GM21447 (cell line): Measurements from ENCODE around the gene YBX3.
"Not testable (repeated sequence)": the region's sequence is repeated elsewhere in the genome, so short reads cannot be mapped to it uniquely, and the experiment has no call there.

Experiments used
- ATAC-seq: cut with Tn5 transposase; IDR thresholded peaks from one replicate; pipeline ENCODE4 v1.9.1; 2021; ENCODE audit not compliant: unreplicated experiment

The YBX3 gene

DNA sequence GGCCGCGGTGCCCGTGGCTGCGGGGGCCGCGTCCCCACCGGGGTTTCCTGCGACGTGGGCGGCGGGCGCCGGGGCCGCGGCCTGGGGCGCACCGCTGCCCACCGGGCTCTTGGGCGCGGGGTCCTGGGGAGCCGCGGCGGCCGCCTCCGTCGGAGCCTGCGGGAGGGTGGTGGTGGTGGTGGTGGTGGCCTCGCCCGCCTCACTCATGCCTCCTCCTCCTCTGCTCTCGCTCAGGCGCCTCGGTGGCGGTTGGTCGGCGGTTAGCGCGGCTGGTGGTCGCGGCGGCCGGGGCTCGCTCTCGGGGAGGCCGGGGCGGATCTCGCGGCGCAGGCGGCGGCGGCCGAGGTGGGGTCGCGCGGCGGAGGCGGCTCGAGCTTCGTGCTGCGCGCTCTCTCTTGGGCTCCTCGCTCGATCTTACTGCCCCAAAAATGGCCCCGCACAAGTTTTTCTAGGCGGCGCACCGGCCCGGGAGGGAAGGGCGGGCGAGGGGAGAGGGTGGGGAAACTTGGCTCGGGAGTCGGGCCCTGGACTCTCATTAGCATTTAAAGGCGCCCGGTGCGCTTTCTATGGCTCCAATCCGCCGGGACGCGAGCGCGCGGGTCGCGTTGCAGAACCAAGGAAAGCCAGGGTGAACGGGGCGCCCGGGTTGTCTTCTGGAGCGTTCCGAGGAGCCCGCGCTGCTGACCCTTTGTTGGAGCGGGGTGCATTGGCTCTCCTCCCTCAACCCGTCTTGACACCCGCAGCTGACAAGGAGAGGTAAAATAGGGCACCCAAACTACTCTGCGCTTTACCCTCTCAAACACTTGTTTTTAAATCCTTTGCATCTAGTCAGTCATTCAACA, at the start of gene YBX3:
Gene YBX3 (minus strand): TSS at position 419 of the 842 bp plus-strand sequence. CDS start 212 bp downstream, at position 207.
- peak; percentile 46 for ATAC-seq

DNA sequence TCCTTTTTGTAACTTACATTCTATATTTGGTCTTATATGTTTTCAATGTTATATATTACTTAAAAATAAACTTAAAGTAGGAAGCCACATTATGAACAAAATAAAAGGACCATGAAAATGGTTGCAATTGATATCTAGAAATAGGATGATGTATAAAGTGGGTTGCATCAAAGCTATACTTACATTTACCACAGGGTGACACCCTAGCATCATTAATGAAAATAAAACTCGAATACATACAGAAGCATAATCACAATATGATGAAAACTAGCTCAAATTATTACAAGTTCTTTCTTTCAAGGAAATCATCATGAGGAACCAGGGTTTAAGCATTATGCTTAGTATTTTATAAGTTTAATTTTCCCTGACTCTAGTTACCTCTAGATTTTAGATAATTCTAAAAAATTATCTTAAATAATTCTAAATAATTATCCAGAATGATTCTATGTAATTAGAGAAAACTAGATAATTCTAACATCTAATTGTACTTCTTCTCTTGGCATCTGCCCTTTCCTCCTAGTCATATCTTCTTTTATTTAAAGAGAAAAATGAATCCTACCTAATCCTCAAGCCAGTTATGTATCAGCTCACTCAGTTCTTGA, 48.1 kb upstream of the YBX3 start:
- ATAC-seq: no peak

GRCh38 chr12:10759657-10760056, 36.5 kb upstream of the YBX3 start:
- ATAC-seq: no peak

DNA sequence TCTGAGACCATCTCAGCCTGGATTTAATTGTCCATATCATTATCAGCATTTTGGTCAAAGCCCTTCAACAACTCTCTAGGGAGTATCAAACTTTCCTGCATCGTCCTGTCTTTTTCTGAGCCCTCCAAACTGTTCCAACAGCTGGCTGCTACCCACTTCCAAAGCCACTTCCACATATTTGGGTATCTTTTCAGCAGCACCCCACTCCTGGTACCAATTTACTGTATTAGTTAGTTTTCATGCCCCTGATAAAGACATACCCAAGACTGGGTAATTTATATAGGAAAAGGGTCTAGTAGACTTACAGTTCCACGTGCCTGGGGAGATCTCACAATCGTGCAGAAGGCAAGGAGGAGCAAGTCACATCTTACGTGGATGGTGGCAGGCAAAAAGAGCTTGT, 33.1 kb upstream of the YBX3 start:
- no peak for ATAC-seq

GRCh38 chr12:10753059-10753458, 29.9 kb upstream of the YBX3 start:
- no peak for ATAC-seq

DNA sequence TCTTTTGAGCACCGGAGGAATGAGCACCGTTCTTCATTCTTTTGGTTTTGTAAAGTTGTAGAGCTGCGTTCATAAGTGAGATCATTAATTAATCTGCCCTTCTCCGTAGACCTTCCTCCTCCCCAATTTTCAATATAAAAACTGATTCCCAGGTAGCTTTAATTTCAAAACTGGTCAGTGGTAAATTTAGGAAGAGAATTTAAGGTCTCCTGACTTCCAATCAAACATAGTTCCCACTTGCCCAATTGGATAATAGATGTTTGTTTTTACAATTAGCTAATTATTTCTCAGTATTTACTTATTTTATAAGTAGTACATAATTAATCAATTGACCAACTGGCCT, 27.2 kb upstream of the YBX3 start:
- ATAC-seq: no peak

DNA sequence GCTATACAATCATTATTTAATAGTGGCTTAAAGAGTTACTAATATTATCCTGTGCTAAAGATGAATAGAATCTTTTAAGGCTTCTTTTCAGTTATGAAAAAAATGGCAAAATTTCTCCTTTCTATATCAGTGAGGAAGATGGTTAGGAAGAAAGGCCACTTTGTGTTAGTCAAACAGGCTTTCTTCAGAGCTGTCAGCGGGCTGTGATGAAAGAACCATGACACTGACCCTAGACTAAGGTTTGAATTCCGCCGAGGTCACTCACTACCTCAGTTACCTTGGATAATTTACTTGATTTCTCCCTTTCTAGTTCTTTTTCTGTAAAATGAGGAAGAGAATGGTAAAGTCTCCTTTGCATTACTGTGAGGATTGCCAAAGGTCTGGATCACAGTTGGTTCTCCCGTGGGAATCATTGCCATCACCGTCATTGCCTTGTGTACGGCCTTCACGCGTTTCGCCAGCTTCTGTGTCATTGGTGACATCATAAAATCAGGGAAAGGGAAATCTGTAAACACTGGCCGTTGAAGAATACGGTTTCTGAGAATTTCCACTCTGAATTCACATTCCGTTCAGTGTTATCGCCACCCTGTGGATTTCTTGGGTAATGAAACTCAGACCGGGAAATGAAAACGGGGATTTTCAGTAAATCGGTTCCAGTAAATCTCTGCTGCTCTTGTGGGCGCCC, 26.7 kb upstream of the YBX3 start:
- ATAC-seq: peak; percentile 92

- no peak for ATAC-seq
These were observed 24.6 kb upstream of the YBX3 start for GRCh38 chr12:10747730-10748129.

DNA sequence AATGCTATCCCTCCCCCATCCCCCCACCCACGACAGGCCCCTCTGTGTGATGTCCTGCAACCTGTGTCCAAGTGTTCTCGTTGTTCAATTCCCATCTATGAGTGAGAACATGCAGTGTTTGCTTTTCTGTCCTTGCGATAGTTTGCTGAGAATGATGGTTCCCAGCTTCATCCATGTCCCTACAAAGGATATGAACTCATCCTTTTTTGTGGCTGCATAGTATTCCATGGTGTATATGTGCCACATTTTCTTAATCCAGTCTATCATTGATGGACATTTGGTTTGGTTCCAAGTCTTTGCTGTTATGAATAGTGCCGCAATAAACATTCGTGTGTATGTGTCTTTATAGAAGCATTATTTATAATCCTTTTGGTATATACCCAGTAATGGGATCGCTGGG, 20.3 kb upstream of the YBX3 start:
- not testable (repeated sequence) for ATAC-seq

DNA sequence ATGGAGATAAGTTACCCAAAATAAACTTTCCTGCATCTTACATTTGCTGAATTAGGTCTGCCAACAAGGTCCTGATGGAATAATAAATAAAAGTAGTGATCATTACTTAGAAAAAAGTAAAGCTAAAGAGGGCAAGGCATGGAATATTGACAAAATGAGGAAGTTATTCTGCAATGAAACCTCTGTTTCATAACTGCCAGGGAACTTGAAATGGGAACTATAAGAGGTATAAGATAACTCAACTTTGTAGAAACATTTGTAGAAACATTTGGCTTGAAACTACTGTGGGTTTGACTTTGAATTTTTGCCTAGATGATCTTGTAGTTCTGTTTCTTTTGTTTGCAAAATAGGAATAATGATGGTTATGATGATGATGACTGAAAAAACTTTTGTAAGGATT, 18.7 kb upstream of the YBX3 start:
- ATAC-seq: no peak

DNA sequence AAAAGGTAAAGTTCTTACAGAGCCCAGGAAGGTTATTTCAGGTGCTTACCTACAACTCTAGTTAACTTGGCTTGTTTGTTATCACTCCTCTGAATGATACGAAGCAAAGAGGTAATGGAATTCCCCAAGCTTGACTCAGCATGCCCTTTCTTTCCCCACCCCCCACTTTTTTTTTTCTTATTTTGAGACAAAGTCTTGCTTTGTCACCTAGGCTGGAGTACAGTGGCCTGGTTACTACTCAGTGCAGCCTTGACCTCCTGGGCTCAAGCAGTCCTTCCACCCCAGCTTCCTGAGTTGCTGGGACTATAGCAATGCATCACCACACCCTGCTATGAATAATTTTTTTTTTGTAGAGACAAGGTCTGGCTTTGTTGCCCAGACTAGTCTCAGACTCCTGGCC, 17.1 kb upstream of the YBX3 start:
- ATAC-seq: no peak

DNA sequence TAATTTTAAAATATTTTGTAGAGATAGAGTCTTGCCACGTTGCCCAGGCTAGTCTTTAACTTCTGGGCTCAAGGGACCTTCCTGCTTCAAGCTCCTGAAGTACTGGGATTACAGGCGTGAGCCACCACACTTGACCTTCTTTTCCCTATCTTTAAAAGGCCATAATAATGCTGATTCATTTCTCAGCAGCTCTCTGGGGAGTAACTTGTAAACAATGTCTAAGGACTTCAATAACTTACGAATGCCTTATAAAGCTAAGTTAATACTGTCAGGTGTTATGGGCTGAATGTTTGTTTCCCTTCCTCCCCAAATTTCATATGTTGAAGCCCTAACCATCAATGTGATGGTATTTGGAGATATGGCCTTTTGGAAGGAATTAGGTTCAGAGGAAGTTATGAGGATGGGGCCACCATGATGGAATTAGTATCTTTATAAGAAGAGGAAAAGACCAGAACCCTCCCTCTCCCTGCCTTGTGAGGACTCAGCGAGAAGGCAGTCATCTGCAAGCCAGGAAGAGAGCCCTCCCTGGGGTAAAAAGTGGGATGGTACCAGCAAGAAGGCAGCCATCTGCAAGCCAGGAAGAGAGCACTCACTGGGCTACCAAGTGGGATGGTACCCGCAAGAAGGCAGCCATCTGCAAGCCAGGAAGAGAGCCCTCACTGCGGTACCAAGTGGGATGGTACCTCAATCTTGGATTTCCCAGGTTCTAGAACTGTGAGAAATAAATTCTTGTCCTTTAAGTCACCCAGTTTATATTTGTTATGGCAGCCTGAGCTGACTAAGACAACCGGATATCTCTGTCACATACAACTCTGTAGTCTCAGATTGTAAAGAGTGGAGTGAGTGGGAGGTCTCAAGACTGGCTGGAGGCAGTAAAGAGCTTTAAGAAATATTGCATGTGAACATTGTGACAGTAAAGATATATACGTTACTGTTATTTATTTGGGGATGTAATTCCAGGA, 16.3 kb upstream of the YBX3 start:
- ATAC-seq: no peak

GRCh38 chr12:10737249-10737648, 14.1 kb upstream of the YBX3 start:
- no peak for ATAC-seq

DNA sequence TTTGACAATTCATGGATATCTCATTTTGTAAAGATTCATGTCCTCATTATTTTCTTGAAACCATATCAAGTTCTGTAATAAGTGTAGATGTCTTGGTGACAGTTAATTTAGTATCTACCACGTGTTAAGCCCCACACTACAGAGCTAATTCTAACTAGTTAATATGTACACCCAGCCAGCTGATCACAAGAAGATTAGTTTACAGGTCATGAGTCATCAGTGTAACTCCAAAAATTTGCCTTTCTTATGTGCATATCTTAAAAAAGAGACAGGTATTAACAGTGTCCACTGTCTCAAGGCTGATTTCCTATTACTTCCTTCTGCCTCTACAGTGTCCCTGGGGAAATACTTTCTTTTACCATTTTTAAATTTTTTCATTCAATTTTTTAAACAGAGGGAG, 13.3 kb upstream of the YBX3 start:
- no peak for ATAC-seq

GRCh38 chr12:10735428-10735827, 12.3 kb upstream of the YBX3 start:
- no peak for ATAC-seq

GRCh38 chr12:10732549-10732948, 9.4 kb upstream of the YBX3 start:
- ATAC-seq: no peak

DNA sequence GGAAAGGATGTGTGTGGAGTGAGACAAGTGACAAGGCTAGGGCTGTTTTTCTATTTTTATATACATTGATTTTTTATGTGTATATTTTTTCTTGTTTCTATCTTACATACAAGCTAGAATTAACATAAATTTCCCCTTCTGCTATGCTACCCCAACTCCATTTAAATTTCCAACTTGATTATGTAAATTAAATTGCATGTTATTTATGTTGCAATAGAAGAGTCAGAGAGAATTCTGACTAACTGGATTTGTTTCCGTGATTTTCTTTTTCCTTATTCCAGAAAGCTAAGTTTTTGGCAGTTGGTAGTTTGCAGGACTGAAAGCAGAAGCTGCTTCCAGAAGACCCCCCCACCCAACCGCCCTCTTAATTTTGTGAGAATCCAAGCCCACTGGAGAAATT, 8.9 kb upstream of the YBX3 start:
- ATAC-seq: no peak

- no peak for ATAC-seq
These were observed 7.4 kb upstream of the YBX3 start for GRCh38 chr12:10730559-10730958.

GRCh38 chr12:10728091-10728490, 5.0 kb upstream of the YBX3 start:
- ATAC-seq: no peak

GRCh38 chr12:10726945-10727344, 3.8 kb upstream of the YBX3 start:
- ATAC-seq: no peak

GRCh38 chr12:10725003-10725402, 1.9 kb upstream of the YBX3 start:
- ATAC-seq: no peak
